ENCODE measurements around the gene ADGRG2.

DNA sequence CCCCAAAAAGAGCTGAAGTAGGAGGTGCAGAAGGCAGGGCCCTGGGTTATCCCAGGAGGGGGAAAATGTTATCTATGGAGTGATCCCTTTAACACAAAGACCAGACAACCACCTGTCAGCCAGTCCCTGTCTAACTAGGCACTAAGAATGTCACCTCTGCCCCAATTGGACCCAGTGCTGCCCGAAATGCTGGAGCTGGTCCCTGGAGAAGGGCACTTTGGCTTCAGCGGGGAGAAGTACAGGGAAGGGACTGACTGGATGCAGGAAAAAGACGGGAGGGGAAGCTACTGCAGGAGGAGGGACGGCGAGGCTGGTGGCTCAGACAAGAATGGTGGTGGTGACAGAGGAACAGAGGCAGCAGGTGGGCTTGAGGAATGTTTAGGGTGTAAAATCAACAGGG, 155.6 kb downstream of the ADGRG2 start:
- TF ChIP-seq, protein P1, sequence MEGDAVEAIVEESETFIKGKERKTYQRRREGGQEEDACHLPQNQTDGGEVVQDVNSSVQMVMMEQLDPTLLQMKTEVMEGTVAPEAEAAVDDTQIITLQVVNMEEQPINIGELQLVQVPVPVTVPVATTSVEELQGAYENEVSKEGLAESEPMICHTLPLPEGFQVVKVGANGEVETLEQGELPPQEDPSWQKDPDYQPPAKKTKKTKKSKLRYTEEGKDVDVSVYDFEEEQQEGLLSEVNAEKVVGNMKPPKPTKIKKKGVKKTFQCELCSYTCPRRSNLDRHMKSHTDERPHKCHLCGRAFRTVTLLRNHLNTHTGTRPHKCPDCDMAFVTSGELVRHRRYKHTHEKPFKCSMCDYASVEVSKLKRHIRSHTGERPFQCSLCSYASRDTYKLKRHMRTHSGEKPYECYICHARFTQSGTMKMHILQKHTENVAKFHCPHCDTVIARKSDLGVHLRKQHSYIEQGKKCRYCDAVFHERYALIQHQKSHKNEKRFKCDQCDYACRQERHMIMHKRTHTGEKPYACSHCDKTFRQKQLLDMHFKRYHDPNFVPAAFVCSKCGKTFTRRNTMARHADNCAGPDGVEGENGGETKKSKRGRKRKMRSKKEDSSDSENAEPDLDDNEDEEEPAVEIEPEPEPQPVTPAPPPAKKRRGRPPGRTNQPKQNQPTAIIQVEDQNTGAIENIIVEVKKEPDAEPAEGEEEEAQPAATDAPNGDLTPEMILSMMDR (tag by site-specific recombination; IDR thresholded peaks at IDR 0.05): no peak
- TF ChIP-seq ZNF138 (tag by site-specific recombination; IDR thresholded peaks at IDR 0.05; ENCODE audit: borderline replicate concordance) (no peak), KLF1 (tag by site-specific recombination; IDR thresholded peaks at IDR 0.05) (no peak), ZBTB21 (tag by site-specific recombination; IDR thresholded peaks at IDR 0.05) (no peak), SCRT1 (tag by site-specific recombination; IDR thresholded peaks at IDR 0.05; ENCODE audit: borderline replicate concordance) (no peak), ZNF248 (tag by site-specific recombination; IDR thresholded peaks at IDR 0.05) (no peak), IKZF3 (tag by site-specific recombination; IDR thresholded peaks at IDR 0.05) (no peak)

All from HEK293 (cell line).